COLO668 (cell line): ENCODE measurements around the gene PTPMT1.
"Not testable (repeated sequence)": the region's sequence is repeated elsewhere in the genome, so short reads cannot be mapped to it uniquely, and the experiment has no call there.

Experiments
- DNase-seq: peaks from one replicate; lab custom pipeline; 2025; ENCODE audit not compliant: unreplicated experiment; lab: John Stamatoyannopoulos, UW

The PTPMT1 gene

GRCh38 chr11:47565340-47566148 lies at the start of gene PTPMT1:
Gene PTPMT1, plus strand, starts transcription at chr11:47565599. Its CDS starts 24 bp downstream, at chr11:47565623.
- DNase-seq, result peak; percentile 92

- no peak for DNase-seq
Measured at GRCh38 chr11:47516155-47516554, 49.2 kb upstream of the PTPMT1 start.

DNA sequence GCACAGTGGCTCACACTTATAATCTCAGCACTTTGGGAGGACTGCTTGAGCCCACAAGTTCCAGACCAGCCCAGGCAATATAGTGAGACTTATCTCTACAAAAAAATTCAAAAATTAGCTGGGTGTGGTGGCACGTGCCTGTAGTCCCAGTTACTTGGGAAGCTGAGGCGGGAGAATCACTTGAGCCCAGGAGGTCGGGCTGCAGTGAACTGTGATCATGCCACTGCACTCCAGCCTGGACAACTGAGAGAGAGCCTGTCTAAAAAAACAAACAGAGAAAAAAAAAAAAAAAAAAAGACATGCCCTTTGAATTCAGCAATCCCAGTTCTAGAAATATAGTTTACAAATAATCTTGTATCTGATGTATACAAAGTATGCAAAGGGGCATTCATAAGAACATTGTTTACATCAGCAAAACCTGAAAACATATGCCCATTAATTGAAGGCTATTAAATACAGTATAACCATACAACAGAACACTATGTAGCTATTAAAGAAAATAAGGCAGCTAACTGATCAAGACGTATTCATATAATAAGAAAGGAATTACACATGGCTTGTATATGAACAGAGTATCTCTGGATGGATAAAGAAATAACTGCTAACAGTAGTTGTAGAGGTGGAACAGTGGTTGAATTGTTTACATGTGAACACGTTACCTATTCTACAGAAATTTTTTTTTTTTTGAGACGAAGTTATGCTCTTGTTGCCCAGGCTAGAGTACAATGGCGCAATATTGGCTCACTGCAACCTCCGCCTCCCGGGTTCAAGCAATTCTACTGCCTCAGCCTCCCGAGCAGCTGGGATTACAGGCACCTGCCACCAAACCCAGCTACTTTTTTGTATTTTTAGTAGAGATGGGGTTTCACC lies 48.2 kb upstream of the PTPMT1 start:
- DNase-seq, result no peak

DNA sequence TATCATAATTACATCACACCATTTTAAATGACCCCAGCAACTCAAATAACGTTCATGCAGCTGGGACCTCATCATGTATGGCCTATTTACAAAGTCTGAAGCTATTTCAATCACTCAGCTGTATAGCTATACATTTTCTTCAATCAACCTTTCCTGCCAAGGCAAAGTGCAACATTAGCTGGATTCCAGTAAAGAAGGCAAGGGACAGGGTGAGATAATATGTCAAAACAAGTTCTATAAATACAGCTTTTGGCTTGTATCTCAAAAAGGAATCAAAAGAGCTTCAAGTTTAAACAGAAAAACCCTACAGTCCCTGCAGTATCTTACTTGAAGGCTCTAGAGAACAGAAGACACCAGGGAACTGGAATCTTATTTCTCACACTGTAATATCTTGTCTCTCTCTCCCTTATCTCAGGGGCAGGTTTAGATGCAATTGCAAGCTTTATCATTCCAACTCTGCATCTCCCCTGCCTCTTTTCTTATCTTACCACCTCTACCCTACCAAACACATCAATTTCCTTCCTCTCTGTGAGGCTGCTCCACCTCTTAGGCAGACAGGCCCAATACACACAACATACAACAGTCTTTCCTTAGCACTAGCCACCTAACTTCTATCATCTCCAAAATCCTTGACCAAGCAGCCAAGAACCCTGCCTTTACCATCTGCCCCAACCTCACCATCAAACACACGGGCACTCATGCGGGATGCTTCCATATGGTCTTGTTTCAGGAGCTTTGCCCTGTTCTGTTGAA lies 47.0 kb upstream of the PTPMT1 start:
- no peak for DNase-seq

GRCh38 chr11:47523490-47524225 lies 41.7 kb upstream of the PTPMT1 start:
- DNase-seq, result peak; percentile 12

- peak; percentile 11 for DNase-seq
Measured at GRCh38 chr11:47524291-47524874, 41.0 kb upstream of the PTPMT1 start.

- DNase-seq, result not testable (repeated sequence)
Measured at GRCh38 chr11:47526032-47526431, 39.4 kb upstream of the PTPMT1 start.

DNA sequence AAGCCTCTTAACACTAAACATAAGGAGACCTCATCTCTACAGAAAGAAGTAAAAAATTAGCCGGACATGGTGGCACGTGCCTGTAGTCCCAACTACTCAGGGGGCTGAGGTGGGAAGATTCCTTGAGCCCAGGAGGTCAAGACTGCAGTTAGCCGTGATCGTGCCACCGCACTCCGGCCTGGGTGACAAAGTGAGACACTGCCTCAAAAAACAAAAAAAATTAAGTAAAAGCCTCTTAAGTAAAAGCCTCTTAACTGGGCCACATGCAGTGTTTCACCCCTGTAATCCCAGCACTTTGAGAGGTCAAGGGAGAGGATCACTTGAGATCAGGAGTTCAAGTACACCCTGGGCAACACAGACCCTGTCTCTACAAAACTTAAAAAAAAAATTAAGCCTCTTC lies 38.2 kb upstream of the PTPMT1 start:
- no peak for DNase-seq

GRCh38 chr11:47529951-47530350 lies 35.4 kb upstream of the PTPMT1 start:
- DNase-seq, result no peak

DNA sequence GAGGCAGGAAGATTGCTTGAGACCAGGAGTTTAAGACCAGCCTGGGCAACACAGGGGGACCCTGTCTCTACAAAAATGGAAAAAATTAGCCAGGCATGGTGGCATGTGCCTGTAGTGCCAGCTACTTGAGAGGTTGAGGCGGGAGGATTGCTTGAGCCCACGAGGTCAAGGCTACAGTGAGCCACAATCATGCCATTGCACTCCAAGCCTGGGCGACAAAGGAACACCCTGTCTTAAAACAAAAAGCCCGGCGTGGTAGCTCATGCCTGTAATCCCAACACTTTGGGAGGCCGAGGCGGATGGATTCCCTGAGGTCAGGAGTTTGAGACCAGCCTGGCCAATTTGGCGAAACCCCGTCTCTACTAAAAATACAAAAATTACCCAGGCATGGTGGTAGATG lies 34.7 kb upstream of the PTPMT1 start:
- not testable (repeated sequence) for DNase-seq

DNA sequence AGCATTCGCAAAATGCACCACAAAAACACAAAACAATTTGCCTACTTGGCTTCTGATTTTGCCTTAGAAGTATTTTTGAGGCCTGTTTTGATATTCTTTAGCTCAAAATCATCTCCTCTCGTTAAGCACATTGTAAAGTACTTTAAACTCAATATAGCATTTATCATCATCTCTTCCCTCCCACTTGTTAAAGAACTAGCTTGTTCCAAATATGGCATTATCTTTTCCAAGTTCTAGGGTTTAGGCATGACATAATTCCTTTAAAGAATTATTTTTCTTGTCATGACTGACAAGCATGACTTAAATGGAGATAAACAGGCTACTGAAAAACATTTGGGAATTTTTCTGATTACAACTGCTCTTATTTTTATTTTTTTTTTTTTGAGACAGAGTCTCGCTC lies 33.7 kb upstream of the PTPMT1 start:
- no peak for DNase-seq

- DNase-seq, result no peak
Measured at GRCh38 chr11:47532597-47533213, 32.7 kb upstream of the PTPMT1 start.

- DNase-seq, result no peak
Measured at GRCh38 chr11:47533690-47534151, 31.7 kb upstream of the PTPMT1 start.

DNA sequence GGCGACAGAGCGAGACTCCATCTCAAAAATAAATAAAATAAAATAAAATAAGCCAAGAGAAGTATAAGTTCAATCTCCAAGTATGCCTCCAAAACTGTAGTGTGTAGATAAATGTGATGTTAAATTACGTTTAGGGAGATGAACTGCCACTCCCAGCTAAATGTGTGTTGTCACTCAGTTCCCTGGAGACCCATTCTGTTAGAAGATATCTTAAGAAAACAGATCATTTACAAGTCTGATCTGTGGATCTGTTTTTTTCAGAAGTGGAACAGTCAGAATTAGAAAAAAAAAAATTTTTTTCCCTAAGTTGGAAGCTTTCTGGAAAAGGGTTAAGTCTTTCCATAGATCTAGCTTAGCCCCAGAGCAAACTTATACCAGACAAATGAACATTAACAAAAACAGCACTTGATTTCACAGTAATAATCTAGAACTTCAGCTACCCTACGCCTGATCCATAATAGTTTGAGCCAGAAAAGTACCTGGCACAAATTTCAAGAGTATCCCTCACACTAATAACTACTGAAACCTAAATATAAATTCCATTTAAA lies 30.6 kb upstream of the PTPMT1 start:
- DNase-seq, result no peak

- DNase-seq, result no peak
Measured at GRCh38 chr11:47536915-47537314, 28.5 kb upstream of the PTPMT1 start.

DNA sequence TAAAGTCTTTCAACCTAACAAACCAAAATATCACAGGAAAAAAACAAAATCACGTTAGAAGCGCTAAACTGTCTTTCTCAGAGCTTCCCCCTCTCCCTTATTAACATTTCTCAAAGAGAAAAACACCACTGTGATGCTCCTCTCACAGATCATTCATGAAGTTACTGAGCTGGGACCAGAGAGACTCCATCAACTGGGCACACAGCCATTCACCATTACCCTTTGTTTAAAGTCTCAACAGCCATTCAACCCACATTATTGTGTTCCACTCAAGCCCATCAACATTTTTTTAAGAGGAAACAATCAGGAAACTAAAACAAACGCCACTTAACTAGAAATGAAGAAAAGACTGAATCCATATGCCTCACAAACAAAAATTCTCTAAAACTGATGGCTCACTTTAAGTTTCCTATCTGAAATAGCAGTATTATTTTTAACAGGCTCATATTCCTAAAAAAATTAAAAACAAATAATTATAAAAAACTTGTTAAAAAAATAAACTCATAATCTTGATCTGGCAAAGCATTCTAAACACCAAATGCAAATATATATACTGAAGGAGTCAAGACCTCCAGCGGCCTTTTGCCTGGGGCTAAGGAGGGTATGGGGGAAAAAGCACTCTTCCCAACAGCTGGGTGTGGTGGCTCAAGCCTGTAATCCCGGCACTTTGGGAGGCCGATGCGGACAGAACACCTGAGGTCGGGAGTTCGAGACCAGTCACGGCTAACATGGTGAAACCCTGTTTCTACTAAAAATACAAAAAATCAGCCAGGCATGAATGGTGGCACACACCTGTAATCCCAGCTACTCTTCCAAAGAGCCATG lies 26.4 kb upstream of the PTPMT1 start:
- DNase-seq, result no peak

- DNase-seq, result no peak
Measured at GRCh38 chr11:47539681-47540039, 25.7 kb upstream of the PTPMT1 start.

DNA sequence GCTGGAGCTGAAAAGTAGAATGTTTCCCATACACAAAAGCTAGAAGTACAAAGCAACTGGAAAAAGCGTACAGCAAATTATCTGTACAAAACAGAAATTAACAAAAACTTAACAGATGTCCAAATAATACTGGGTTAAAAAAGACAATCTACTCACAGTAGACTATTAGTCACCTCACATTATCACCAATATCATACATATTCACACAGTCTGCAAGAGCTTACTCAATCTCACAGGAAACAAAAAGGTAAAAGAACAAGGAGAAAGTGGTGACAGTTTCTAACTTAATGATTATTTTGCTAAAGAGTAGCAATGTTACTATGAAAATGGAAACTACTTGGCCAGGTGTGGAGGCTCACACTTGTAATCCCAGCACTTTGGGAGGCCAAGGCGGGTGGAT lies 24.3 kb upstream of the PTPMT1 start:
- no peak for DNase-seq

GRCh38 chr11:47545298-47545697 lies 20.1 kb upstream of the PTPMT1 start:
- DNase-seq, result no peak
